Adrenal gland (tissue), 12 donors: ENCODE data around the gene TCF4. TPM values are rescaled to one million over a fixed set of nuclear protein-coding genes. Genes with fewer than 3 reads are reported as not detected.

Source experiments
- DNase-seq, 7 donors: peaks; one replicate each; pipeline ENCODE4 v3.0.0-alpha.2; 2019 to 2020
- H3K27ac ChIP-seq, 5 donors: fragments of 200-600 bp; sonication (generic) in 4 of 5; 1 replicate in 3 of 5; 2 replicates in 2 of 5; pipeline versions ENCODE4 v1.5.1 to v1.8.0; 2016 to 2020; ENCODE audit warnings: mild to moderate bottlenecking in 1 of 5
- H3K27me3 ChIP-seq: fragments of 200-600 bp; 2 replicates; pipeline ENCODE4 v1.8.0; 2021
- H3K36me3 ChIP-seq, 2 donors: fragments of 200-600 bp; replicated peaks in 1 of 2; 1 replicate in 1 of 2; 2 replicates in 1 of 2; pipeline versions ENCODE4 v1.5.1 to v1.8.0; 2018 to 2022
- H3K4me1 ChIP-seq, 2 donors: fragments of 200-600 bp; replicated peaks in 1 of 2; 1 replicate in 1 of 2; 2 replicates in 1 of 2; pipeline versions ENCODE4 v1.5.1 to v1.8.0; 2018 to 2021
- H3K4me3 ChIP-seq, 4 donors: fragments of 200-600 bp; sonication (generic) in 3 of 4; one replicate each; pipeline ENCODE4 v1.5.1; 2016 to 2018
- H3K9me3 ChIP-seq, 3 donors: fragments of 200-600 bp; sonication (generic) in 1 of 3; replicated peaks in 1 of 3; 1 replicate in 2 of 3; 2 replicates in 1 of 3; pipeline versions ENCODE4 v1.5.1 to v1.8.0; 2016 to 2021
- CTCF ChIP-seq, 6 experiments: fragments of 450-650 bp in 4 of 6; fragments of 200-600 bp in 2 of 6; sonication (generic) in 1 of 6; IDR thresholded peaks; 1 replicate in 5 of 6; 2 replicates in 1 of 6; pipeline versions ENCODE4 v1.5.1 to v1.8.0; 2016 to 2021; ENCODE audit warnings: antibody characterized with exemption in 6 of 6, mild to moderate bottlenecking in 2 of 6, moderate library complexity in 1 of 6
- POLR2A ChIP-seq, 2 donors: fragments of 450-650 bp; IDR thresholded peaks; one replicate each; pipeline ENCODE4 v1.6.1; 2017; ENCODE audit warnings: antibody characterized with exemption in 2 of 2, mild to moderate bottlenecking in 2 of 2, moderate library complexity in 1 of 2
- WGBS, 4 donors: extraction: QIAGEN DNeasy Blood & Tissue Kit in 2 of 4; methylation state at CpG; one replicate each; pipeline versions ENCODE4 v1.1.5 to v1.1.7; 2013 to 2017; 5-methylcytosine and 5-hydroxymethylcytosine counted together
- intact Hi-C, 2 donors: fragments of 100-400 bp; cut with DNase I; formaldehyde crosslinking; loops; one replicate each; pipeline versions ENCODE4 v1.14.1 to v1.15.0; 2022 to 2023
- polyA plus RNA-seq, 3 donors: library from polyadenylated mRNA; stranded (reverse); fragments of 200-250 nt in 2 of 3; fragments of 350-450 nt in 1 of 3; fragmentation: Illumina TruSeq in 1 of 3; extraction: RNeasy Lipid Tissue Mini Kit (QIAGEN cat#74804) in 1 of 3; gene quantifications; one replicate each; pipeline ENCODE4 v1.2.3, GENCODE V29; 2013 to 2014
- total RNA-seq, 9 donors: library from RNA; depleted of rRNA in 4 of 9; stranded (reverse); fragments of >200 nt in 4 of 9; fragments of 120-200 nt in 1 of 9; fragmentation: NEBNext Ultra II Directional in 1 of 9; extraction: Animal tissue kit (Norgen Biotek cat#: 25700) in 1 of 9; gene quantifications; one replicate each; pipeline versions ENCODE4 v1.1.0 to v1.2.4, GENCODE V29; 2013 to 2023
- donor health status: healthy with polysubstance abuse.
- donor health status: Bipolar disorder and iron deficiency.
- donor health status: DM: yes; HTN: yes; CAD: no.
- donor health status: DM: no; HTN: no; CAD: no.
- donor health status: DM: no; HTN: no; CAD: no.
- donor health status: DM: yes; HTN: yes; CAD: no.

TCF4 gene
- total and polyA plus RNA-seq, 12 donors = 21.9 to 196 (median 112) TPM

GRCh38 chr18:55283309-55283708, 304.7 kb downstream of the TCF4 start:
- H3K27ac ChIP-seq = no peak overlapping the region
- WGBS, 4 donors = 73 to 81% (median 77%) methylated on average over 3 of the region's 3 CpGs
- intact Hi-C loops = no loop called here

GRCh38 chr18:55280503-55280902, 307.5 kb downstream of the TCF4 start:
- Histone ChIP-seq H3K4me1 (peaks cover 6 to 36% of the 10 kb centered on the region in 2 donors), H3K4me3 (no peak overlapping the region), H3K9me3 (no peaks in the 10 kb centered on the region), H3K27me3 (no peaks in the 10 kb centered on the region), H3K36me3 (peaks cover 0 to 2% of the 10 kb centered on the region in 2 donors), H3K27ac (no peak overlapping the region)
- intact Hi-C loops = no loop called here
- TF ChIP-seq CTCF (IDR thresholded peaks at IDR 0.05) (no peak), POLR2A (IDR thresholded peaks at IDR 0.05) (no peak)
- peak in 1 of 7 donors; percentile 21 for DNase-seq
- WGBS, 4 donors = 16 to 31% (median 25%) methylated on average over 2 of the region's 2 CpGs

More at GRCh38 chr18:55283309-55283708, 304.7 kb downstream of the TCF4 start:
- no peak for TF ChIP-seq POLR2A (IDR thresholded peaks at IDR 0.05)
- no peak for TF ChIP-seq CTCF (IDR thresholded peaks at IDR 0.05)
- H3K4me1 ChIP-seq = peaks cover 0 to 41% of the 10 kb centered on the region in 2 donors
- H3K27me3 ChIP-seq = no peaks in the 10 kb centered on the region
- H3K4me3 ChIP-seq = no peak overlapping the region
- no peaks in the 10 kb centered on the region for H3K36me3 ChIP-seq
- H3K9me3 ChIP-seq = no peaks in the 10 kb centered on the region
- DNase-seq = no peak

- no peaks in the 10 kb centered on the region for H3K27me3 ChIP-seq
- peak; percentile 82 to 93 (median 88) for DNase-seq
- TF ChIP-seq POLR2A (IDR thresholded peaks at IDR 0.05) (peak in 1 of 2 donors; percentile 37), CTCF (IDR thresholded peaks at IDR 0.05) (peak in 3 of 6 experiments; percentile 27 to 48 (median 36))
- H3K9me3 ChIP-seq = no peaks in the 10 kb centered on the region
- no peak overlapping the region for H3K4me3 ChIP-seq
- H3K4me1 ChIP-seq = peaks cover 8 to 23% of the 10 kb centered on the region in 2 donors
- peak overlapping the region in 2 of 5 donors; percentile 61 to 63 for H3K27ac ChIP-seq
- intact Hi-C loops = no loop called here
- 38 to 62% (median 50%) methylated on average over 5 of the region's 5 CpGs for WGBS, 4 donors
- peaks cover 0 to 26% of the 10 kb centered on the region in 2 donors for H3K36me3 ChIP-seq
These were observed 312.7 kb downstream of the TCF4 start for GRCh38 chr18:55275039-55275901.

- no peak overlapping the region for H3K4me3 ChIP-seq
- 81 to 86% (median 85%) methylated on average over 7 of the region's 7 CpGs for WGBS, 4 donors
- TF ChIP-seq POLR2A (IDR thresholded peaks at IDR 0.05) (no peak), CTCF (IDR thresholded peaks at IDR 0.05) (no peak)
- H3K27me3 ChIP-seq = no peaks in the 10 kb centered on the region
- peaks cover 0 to 35% of the 10 kb centered on the region in 2 donors for H3K36me3 ChIP-seq
- peaks cover 20 to 39% of the 10 kb centered on the region in 2 donors for H3K4me1 ChIP-seq
- no peak for DNase-seq
- H3K27ac ChIP-seq = peak overlapping the region in 1 of 5 donors; percentile 35
- H3K9me3 ChIP-seq = no peaks in the 10 kb centered on the region
- intact Hi-C loops = no loop called here
These were observed 315.3 kb downstream of the TCF4 start for GRCh38 chr18:55272510-55273243.
